SK-N-SH (cell line): ENCODE measurements around the gene COL10A1. TPM values are rescaled to one million over a fixed set of nuclear protein-coding genes. Genes with fewer than 3 reads are reported as not detected.

Experiments
- CTCF ChIA-PET: fragments of 300-600, 350-600 bp; formaldehyde crosslinking; extraction: SDS; loops from one replicate; lab custom pipeline; 2021; lab: Yijun Ruan, JAX
- POLR2A ChIA-PET: fragments of 350-600 bp; sonication (Branson Sonifier 250); formaldehyde crosslinking; extraction: SDS; loops from one replicate; lab custom pipeline; 2020; ENCODE audit warnings: antibody characterized with exemption, inconsistent platforms; lab: Yijun Ruan, JAX
- DNase-seq: peaks from one replicate; pipeline ENCODE4 v3.0.0; 2012
- H2AFZ ChIP-seq: fragments of 200-600 bp; sonication (generic); 2 replicates; pipeline ENCODE4 v1.8.1; 2016; ENCODE audit warnings: antibody characterized with exemption, mild to moderate bottlenecking, low read depth
- H3F3A ChIP-seq: fragments of 200-600 bp; sonication (generic); replicated peaks from 2 replicates; pipeline ENCODE3; 2016; ENCODE audit warnings: antibody characterized with exemption, mild to moderate bottlenecking; ENCODE audit not compliant: insufficient read depth
- H3K27ac ChIP-seq, 2 experiments: fragments of 200-500 bp in 1 of 2; fragments of 200-600 bp in 1 of 2; sonication (Bioruptor generic) in 1 of 2; sonication (generic), shearing (Covaris generic) in 1 of 2; 2 replicates each; pipeline versions ENCODE4 v1.5.1 to v1.6.1; 2014 to 2016; ENCODE audit warnings: low read depth in 2 of 2, inconsistent platforms in 1 of 2, low read length in 1 of 2, mild to moderate bottlenecking in 1 of 2, mixed read lengths in 1 of 2
- H3K27me3 ChIP-seq: fragments of 200-600 bp; sonication (generic), shearing (Covaris generic); 2 replicates; pipeline ENCODE4 v1.6.1; 2016; ENCODE audit warnings: mixed run types; ENCODE audit not compliant: insufficient read depth
- H3K36me3 ChIP-seq, 2 experiments: fragments of 200-500 bp in 1 of 2; fragments of 200-600 bp in 1 of 2; sonication (Bioruptor generic) in 1 of 2; sonication (generic) in 1 of 2; replicated peaks in 1 of 2; 2 replicates each; pipeline versions ENCODE3 to v1.5.1; 2014 to 2016; ENCODE audit warnings: low read length in 1 of 2, mild to moderate bottlenecking in 1 of 2; ENCODE audit not compliant: insufficient read depth in 2 of 2, control insufficient read depth in 1 of 2
- H3K4me1 ChIP-seq, 2 experiments: fragments of 200-500 bp in 1 of 2; fragments of 200-600 bp in 1 of 2; sonication (Bioruptor generic) in 1 of 2; sonication (generic), shearing (Covaris generic) in 1 of 2; 2 replicates each; pipeline versions ENCODE4 v1.5.1 to v1.6.1; 2014 to 2016; ENCODE audit warnings: low read depth in 1 of 2, low read length in 1 of 2, mixed run types in 1 of 2; ENCODE audit not compliant: insufficient read depth in 2 of 2, control insufficient read depth in 1 of 2
- H3K4me2 ChIP-seq: fragments of 200-600 bp; sonication (generic), shearing (Covaris generic); 2 replicates; pipeline ENCODE4 v1.6.1; 2017; ENCODE audit warnings: mixed run types
- H3K4me3 ChIP-seq, 2 experiments: fragments of 200-500 bp in 1 of 2; fragments of 200-600 bp in 1 of 2; sonication (Bioruptor generic) in 1 of 2; sonication (generic), shearing (Covaris generic) in 1 of 2; 2 replicates each; pipeline versions ENCODE4 v1.5.1 to v1.8.1; 2014 to 2016; ENCODE audit warnings: low read depth in 2 of 2, inconsistent platforms in 1 of 2, low read length in 1 of 2, mild to moderate bottlenecking in 1 of 2, mixed read lengths in 1 of 2, moderate library complexity in 1 of 2
- H3K79me2 ChIP-seq: fragments of 200-600 bp; sonication (generic); 2 replicates; pipeline ENCODE4 v1.8.1; 2017; ENCODE audit warnings: mild to moderate bottlenecking; ENCODE audit not compliant: insufficient read depth
- H3K9ac ChIP-seq: fragments of 200-600 bp; sonication (generic); 2 replicates; pipeline ENCODE4 v1.6.1; 2017; ENCODE audit warnings: mixed run types
- H3K9me2 ChIP-seq: fragments of 200-600 bp; sonication (generic); 2 replicates; pipeline ENCODE4 v1.6.1; 2017; ENCODE audit warnings: mixed run types
- H3K9me3 ChIP-seq: fragments of 200-600 bp; sonication (generic); 2 replicates; pipeline ENCODE4 v1.6.1; 2017; ENCODE audit warnings: mixed run types, mild to moderate bottlenecking, moderate library complexity
- H4K20me1 ChIP-seq: fragments of 200-600 bp; sonication (generic); 2 replicates; pipeline ENCODE4 v1.6.1; 2017; ENCODE audit warnings: mild to moderate bottlenecking, mixed run types; ENCODE audit not compliant: insufficient read depth
- EP300 ChIP-seq, 2 experiments: IDR thresholded peaks; 2 replicates each; pipeline versions ENCODE4 v1.4.0 to v1.6.1; 2012; ENCODE audit warnings: borderline replicate concordance in 1 of 2, low read depth in 1 of 2, low read length in 1 of 2
- EZH2phosphoT487 ChIP-seq: fragments of 200-600 bp; sonication (generic); IDR thresholded peaks from 2 replicates; pipeline ENCODE4 v1.6.1; 2017; ENCODE audit warnings: low read depth, mixed run types, mild to moderate bottlenecking, antibody characterized with exemption, moderate library complexity, borderline replicate concordance
- FOSL2 ChIP-seq: IDR thresholded peaks from 2 replicates; pipeline ENCODE4 v1.4.0; 2012; ENCODE audit warnings: low read depth, mild to moderate bottlenecking, moderate library complexity, borderline replicate concordance
- GABPA ChIP-seq: IDR thresholded peaks from 2 replicates; pipeline ENCODE4 v1.4.0; 2012; ENCODE audit warnings: low read depth, mild to moderate bottlenecking
- JUND ChIP-seq: IDR thresholded peaks from 2 replicates; pipeline ENCODE4 v1.4.0; 2012
- MEF2A ChIP-seq: IDR thresholded peaks from 2 replicates; pipeline ENCODE4 v1.4.0; 2012; ENCODE audit warnings: low read depth, borderline replicate concordance
- NFIC ChIP-seq: IDR thresholded peaks from 2 replicates; pipeline ENCODE4 v1.4.0; 2012; ENCODE audit warnings: borderline replicate concordance
- NRF1 ChIP-seq: IDR thresholded peaks from 2 replicates; pipeline ENCODE4 v1.6.1; 2012; ENCODE audit warnings: low read depth, mild to moderate bottlenecking, low read length
- RFX5 ChIP-seq: IDR thresholded peaks from 2 replicates; pipeline ENCODE4 v1.6.1; 2012; ENCODE audit warnings: mild to moderate bottlenecking, improper control_type of control experiment, low read length
- SIN3A ChIP-seq: IDR thresholded peaks from 2 replicates; pipeline ENCODE4 v1.6.1; 2012; ENCODE audit warnings: low read depth, mild to moderate bottlenecking, low read length, moderate library complexity, borderline replicate concordance
- SMC3 ChIP-seq: IDR thresholded peaks from 2 replicates; pipeline ENCODE4 v1.6.1; 2012; ENCODE audit warnings: low read depth, low read length, improper control_type of control experiment
- TEAD4 ChIP-seq: IDR thresholded peaks from 2 replicates; pipeline ENCODE4 v1.4.0; 2012; ENCODE audit warnings: mild to moderate bottlenecking, borderline replicate concordance; ENCODE audit not compliant: insufficient read depth
- YY1 ChIP-seq: IDR thresholded peaks from 2 replicates; pipeline ENCODE4 v1.4.0; 2012; ENCODE audit warnings: low read depth, mild to moderate bottlenecking
- WGBS: methylation state at CpG from one replicate; pipeline ENCODE4 v1.1.6; 2017; ENCODE audit warnings: low lambda C conversion rate; 5-methylcytosine and 5-hydroxymethylcytosine counted together
- polyA plus RNA-seq, 3 experiments: library from polyadenylated mRNA; depleted of rRNA; stranded (reverse); fragments of >200 nt; gene quantifications; 2 replicates each; pipeline ENCODE4 v1.2.3, GENCODE V29; 2012
- TF ChIP-seq, protein P1 (sequence below): fragments of 150-350 bp; IDR thresholded peaks from 2 replicates; pipeline ENCODE4 v1.6.1; 2017; ENCODE audit warnings: antibody characterized with exemption, low read length, low read depth, borderline replicate concordance
- TF ChIP-seq, protein P2 (sequence below): IDR thresholded peaks from 2 replicates; pipeline ENCODE4; 2012
- TF ChIP-seq, protein P3 (sequence below): IDR thresholded peaks from 2 replicates; pipeline ENCODE4 v1.4.0; 2012; ENCODE audit warnings: low read depth, borderline replicate concordance
- TF ChIP-seq, protein P4 (sequence below): IDR thresholded peaks from 2 replicates; pipeline ENCODE4 v1.4.0; 2012; ENCODE audit warnings: low read depth
- TF ChIP-seq, protein P5 (sequence below): fragments of 200-600 bp; sonication (generic); IDR thresholded peaks from 2 replicates; pipeline ENCODE4 v1.6.1; 2017; ENCODE audit warnings: antibody characterized with exemption, mild to moderate bottlenecking, moderate library complexity

Gene COL10A1
- polyA plus RNA-seq, 1 of the 3 experiments (the other 2 are of a cell fraction): 5.1 TPM

DNA sequence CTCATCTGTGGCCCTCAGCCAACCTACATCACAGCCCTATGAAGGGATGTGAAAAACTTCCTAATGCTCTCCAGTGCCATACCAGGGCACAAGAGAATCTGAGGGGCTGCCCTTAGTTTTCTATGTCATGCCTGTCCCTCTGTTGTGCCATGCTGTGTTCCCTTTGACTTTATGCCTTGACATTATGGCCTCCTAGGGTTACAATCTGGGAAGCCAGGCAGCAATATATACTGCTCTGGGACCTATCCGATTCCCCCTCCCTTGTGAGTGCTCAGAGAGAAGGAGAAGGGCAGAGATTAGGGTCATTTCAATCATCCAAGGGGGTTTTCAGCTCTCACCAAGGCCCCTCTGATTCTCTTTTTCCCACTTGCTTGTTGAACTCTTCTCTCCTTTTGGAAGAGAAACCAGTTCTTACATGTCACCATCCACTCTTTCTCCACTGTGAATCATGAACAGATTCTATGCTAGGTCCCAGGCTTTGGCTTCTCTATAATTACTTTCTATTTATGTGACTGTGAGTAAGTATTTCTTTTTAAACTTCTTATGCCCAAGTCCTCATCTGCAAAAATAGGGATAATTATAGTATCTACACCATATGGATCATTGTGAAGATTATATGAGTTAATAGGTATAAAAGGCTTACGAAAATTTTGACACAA is 51.1 kb downstream of the COL10A1 start (continued):
- TF ChIP-seq, protein P1, sequence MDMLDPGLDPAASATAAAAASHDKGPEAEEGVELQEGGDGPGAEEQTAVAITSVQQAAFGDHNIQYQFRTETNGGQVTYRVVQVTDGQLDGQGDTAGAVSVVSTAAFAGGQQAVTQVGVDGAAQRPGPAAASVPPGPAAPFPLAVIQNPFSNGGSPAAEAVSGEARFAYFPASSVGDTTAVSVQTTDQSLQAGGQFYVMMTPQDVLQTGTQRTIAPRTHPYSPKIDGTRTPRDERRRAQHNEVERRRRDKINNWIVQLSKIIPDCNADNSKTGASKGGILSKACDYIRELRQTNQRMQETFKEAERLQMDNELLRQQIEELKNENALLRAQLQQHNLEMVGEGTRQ: no peak
- TF ChIP-seq, all 33 proteins: peak for 0

DNA sequence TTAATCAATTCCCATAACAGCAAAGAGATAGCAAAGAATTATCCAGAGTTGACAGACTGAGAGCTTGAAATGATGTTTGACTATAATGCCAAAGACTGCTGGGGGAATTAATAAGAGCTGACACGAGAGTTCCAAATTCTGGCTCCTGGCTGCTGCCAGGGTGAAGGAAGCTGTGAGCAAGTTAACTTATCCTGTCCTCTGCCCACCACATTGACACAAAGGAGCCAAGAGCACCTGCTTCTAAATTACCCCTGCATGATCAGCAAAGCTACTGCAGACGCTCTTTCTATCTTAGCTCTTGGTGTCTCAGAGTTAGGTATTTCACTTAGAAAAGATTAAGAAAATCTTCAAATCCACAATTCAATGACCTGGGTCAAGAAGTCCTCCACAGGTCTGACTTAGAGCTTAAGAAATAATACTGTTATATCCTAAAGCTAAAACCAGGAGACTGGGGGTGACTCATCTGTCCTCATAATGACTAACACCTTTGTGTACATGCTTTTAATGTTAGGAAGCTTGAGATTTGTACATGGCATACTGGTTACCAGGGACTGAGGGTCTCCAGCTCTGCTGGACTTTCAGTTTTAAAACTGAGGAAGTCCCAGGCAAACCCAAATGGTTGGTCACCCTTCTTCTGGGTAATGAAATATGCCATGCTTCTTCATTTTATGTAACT is 52.0 kb downstream of the COL10A1 start:
- TF ChIP-seq EZH2phosphoT487: no peak
- no peak for TF ChIP-seq TEAD4
- TF ChIP-seq NRF1: no peak
- no peak for TF ChIP-seq JUND
- TF ChIP-seq, protein P2, sequence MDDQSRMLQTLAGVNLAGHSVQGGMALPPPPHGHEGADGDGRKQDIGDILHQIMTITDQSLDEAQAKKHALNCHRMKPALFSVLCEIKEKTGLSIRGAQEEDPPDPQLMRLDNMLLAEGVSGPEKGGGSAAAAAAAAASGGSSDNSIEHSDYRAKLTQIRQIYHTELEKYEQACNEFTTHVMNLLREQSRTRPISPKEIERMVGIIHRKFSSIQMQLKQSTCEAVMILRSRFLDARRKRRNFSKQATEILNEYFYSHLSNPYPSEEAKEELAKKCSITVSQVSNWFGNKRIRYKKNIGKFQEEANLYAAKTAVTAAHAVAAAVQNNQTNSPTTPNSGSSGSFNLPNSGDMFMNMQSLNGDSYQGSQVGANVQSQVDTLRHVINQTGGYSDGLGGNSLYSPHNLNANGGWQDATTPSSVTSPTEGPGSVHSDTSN: no peak
- no peak for TF ChIP-seq SIN3A
- Histone ChIP-seq H3K27me3 (no peaks in the 10 kb centered on the region), H3K4me2 (no peak overlapping the region), H3K79me2 (no peaks in the 10 kb centered on the region), H4K20me1 (no peaks in the 10 kb centered on the region), H3K9ac (no peak overlapping the region), H2AFZ (no peak overlapping the region), H3K9me3 (no peaks in the 10 kb centered on the region), H3K9me2 (peaks cover 2% of the 10 kb centered on the region; the same call in 1 of the 2 replicates), H3K4me3 (no peak overlapping the region), H3F3A (no peaks in the 10 kb centered on the region), H3K4me1 (no peaks in the 10 kb centered on the region; a peak in 1 of 4 replicates), H3K27ac (no peak overlapping the region), H3K36me3 (no peaks in the 10 kb centered on the region)
- ChIA-PET POLR2A (no interaction called here), CTCF (interaction anchor here (0.7 kb wide), 1 partner anchor 12 kb away, joined by 3 read pairs; no protein-coding TSS in a partner anchor)
- 50% methylated on average over 2 of the region's 2 CpGs for WGBS
- DNase-seq: no peak

DNA sequence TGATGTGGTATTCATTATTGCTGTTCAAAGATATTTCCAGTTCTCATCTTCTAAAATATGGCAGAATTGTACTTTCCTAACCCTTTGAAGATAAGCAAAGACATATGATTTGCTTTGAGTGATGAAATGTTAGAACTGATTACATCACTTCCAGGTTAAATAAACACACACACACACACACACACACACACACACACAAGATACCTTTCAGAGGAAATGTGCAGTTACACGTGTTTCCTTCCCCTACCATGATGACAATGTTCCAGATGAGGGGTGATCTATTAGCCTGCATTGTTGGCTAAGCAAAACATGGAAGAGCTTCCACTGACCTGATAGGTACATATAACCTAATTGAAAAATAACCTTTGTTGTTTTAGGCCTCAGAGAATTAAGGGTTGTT is 53.6 kb downstream of the COL10A1 start:
- Histone ChIP-seq H4K20me1 (no peaks in the 10 kb centered on the region), H3K27ac (no peak overlapping the region), H3K27me3 (no peaks in the 10 kb centered on the region), H3K79me2 (no peaks in the 10 kb centered on the region), H3F3A (no peaks in the 10 kb centered on the region), H3K4me1 (no peaks in the 10 kb centered on the region; a peak in 1 of 4 replicates), H3K9me2 (peaks cover 2% of the 10 kb centered on the region; the same call in 1 of the 2 replicates), H2AFZ (no peak overlapping the region), H3K9ac (no peak overlapping the region), H3K9me3 (no peaks in the 10 kb centered on the region), H3K4me2 (no peak overlapping the region), H3K4me3 (no peak overlapping the region), H3K36me3 (no peaks in the 10 kb centered on the region)
- CTCF ChIA-PET: interaction anchor here (1.8 kb wide), 1 partner anchor 25 kb away, joined by 8 read pairs; no protein-coding TSS in a partner anchor
- DNase-seq: no peak
- 20% methylated on average over 1 of the region's 1 CpG for WGBS
- POLR2A ChIA-PET: no interaction called here
- no peak for TF ChIP-seq TEAD4
- TF ChIP-seq JUND: no peak
- TF ChIP-seq, protein P1: no peak
- no peak for TF ChIP-seq GABPA
- TF ChIP-seq, protein P3, sequence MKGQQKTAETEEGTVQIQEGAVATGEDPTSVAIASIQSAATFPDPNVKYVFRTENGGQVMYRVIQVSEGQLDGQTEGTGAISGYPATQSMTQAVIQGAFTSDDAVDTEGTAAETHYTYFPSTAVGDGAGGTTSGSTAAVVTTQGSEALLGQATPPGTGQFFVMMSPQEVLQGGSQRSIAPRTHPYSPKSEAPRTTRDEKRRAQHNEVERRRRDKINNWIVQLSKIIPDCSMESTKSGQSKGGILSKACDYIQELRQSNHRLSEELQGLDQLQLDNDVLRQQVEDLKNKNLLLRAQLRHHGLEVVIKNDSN: no peak
- TF ChIP-seq, protein P4, sequence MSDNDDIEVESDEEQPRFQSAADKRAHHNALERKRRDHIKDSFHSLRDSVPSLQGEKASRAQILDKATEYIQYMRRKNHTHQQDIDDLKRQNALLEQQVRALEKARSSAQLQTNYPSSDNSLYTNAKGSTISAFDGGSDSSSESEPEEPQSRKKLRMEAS: no peak
- TF ChIP-seq SMC3: no peak
- TF ChIP-seq MEF2A: no peak
- no peak for TF ChIP-seq NFIC
- TF ChIP-seq EP300 (IDR thresholded peaks at IDR 0.05; ENCODE audit: borderline replicate concordance in 1 of 2, low read depth in 1 of 2, low read length in 1 of 2): no peak
- TF ChIP-seq RFX5: no peak
- TF ChIP-seq FOSL2: no peak
- TF ChIP-seq YY1: no peak
- TF ChIP-seq, protein P5, sequence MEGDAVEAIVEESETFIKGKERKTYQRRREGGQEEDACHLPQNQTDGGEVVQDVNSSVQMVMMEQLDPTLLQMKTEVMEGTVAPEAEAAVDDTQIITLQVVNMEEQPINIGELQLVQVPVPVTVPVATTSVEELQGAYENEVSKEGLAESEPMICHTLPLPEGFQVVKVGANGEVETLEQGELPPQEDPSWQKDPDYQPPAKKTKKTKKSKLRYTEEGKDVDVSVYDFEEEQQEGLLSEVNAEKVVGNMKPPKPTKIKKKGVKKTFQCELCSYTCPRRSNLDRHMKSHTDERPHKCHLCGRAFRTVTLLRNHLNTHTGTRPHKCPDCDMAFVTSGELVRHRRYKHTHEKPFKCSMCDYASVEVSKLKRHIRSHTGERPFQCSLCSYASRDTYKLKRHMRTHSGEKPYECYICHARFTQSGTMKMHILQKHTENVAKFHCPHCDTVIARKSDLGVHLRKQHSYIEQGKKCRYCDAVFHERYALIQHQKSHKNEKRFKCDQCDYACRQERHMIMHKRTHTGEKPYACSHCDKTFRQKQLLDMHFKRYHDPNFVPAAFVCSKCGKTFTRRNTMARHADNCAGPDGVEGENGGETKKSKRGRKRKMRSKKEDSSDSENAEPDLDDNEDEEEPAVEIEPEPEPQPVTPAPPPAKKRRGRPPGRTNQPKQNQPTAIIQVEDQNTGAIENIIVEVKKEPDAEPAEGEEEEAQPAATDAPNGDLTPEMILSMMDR: no peak
